H9 (cell line): Measurements from ENCODE around the gene CYP2W1. TPM values are rescaled to one million over a fixed set of nuclear protein-coding genes. Genes with fewer than 3 reads are reported as not detected.

Experiments used
- DNase-seq: peaks from one replicate; pipeline ENCODE4 v3.0.0-alpha.2; 2017
- H2AFZ ChIP-seq: one replicate; pipeline ENCODE4 v1.6.1; 2013; ENCODE audit warnings: mild to moderate bottlenecking, low read length, control low read depth, moderate library complexity
- H2AK5ac ChIP-seq: 2 replicates; pipeline ENCODE4 v1.6.1; 2013; ENCODE audit warnings: low read length, control low read depth, mixed read lengths; ENCODE audit not compliant: insufficient read length
- H2BK120ac ChIP-seq: one replicate; pipeline ENCODE4 v1.6.1; 2013; ENCODE audit warnings: low read depth, mild to moderate bottlenecking, low read length, control low read depth, inconsistent platforms; ENCODE audit not compliant: poor library complexity, severe bottlenecking
- H2BK12ac ChIP-seq: 2 replicates; pipeline ENCODE4 v1.6.1; 2013; ENCODE audit warnings: low read length, control low read depth, mixed read lengths, low read depth; ENCODE audit not compliant: insufficient read length
- H2BK15ac ChIP-seq: 2 replicates; pipeline ENCODE4 v1.6.1; 2013; ENCODE audit warnings: low read depth, low read length, control low read depth
- H2BK20ac ChIP-seq: one replicate; pipeline ENCODE4 v1.6.1; 2013; ENCODE audit warnings: low read depth, mild to moderate bottlenecking, low read length, control low read depth, inconsistent platforms; ENCODE audit not compliant: poor library complexity, severe bottlenecking
- H2BK5ac ChIP-seq: 2 replicates; pipeline ENCODE4 v1.6.1; 2013; ENCODE audit warnings: low read length, control low read depth, mixed read lengths; ENCODE audit not compliant: insufficient read length
- H3K14ac ChIP-seq: 2 replicates; pipeline ENCODE4 v1.6.1; 2013; ENCODE audit warnings: low read length, control low read depth; ENCODE audit not compliant: insufficient read depth
- H3K18ac ChIP-seq: 2 replicates; pipeline ENCODE4 v1.6.1; 2013; ENCODE audit warnings: low read depth, mild to moderate bottlenecking, mixed read lengths, low read length, control low read depth; ENCODE audit not compliant: insufficient read length
- H3K23ac ChIP-seq: 2 replicates; pipeline ENCODE4 v1.6.1; 2013; ENCODE audit warnings: low read length, control low read depth, mixed read lengths, low read depth; ENCODE audit not compliant: insufficient read length
- H3K23me2 ChIP-seq: 2 replicates; pipeline ENCODE4 v1.6.1; 2013; ENCODE audit warnings: low read depth, mild to moderate bottlenecking, mixed read lengths, low read length, control low read depth; ENCODE audit not compliant: insufficient read length, poor library complexity, severe bottlenecking
- H3K27ac ChIP-seq: 2 replicates; pipeline ENCODE4 v1.5.1; 2013; ENCODE audit warnings: low read length, control low read depth, mixed read lengths, low read depth; ENCODE audit not compliant: insufficient read length
- H3K27me3 ChIP-seq: 2 replicates; pipeline ENCODE4 v1.6.1; 2013; ENCODE audit warnings: low read length, control low read depth, inconsistent platforms; ENCODE audit not compliant: insufficient read depth
- H3K4ac ChIP-seq: 2 replicates; pipeline ENCODE4 v1.6.1; 2013; ENCODE audit warnings: low read depth, mild to moderate bottlenecking, control low read depth, inconsistent platforms, low read length, moderate library complexity
- H3K4me1 ChIP-seq: 2 replicates; pipeline ENCODE4 v1.6.1; 2013; ENCODE audit warnings: low read length, control low read depth, inconsistent platforms; ENCODE audit not compliant: insufficient read depth
- H3K4me2 ChIP-seq: 2 replicates; pipeline ENCODE4 v1.6.1; 2013; ENCODE audit warnings: low read length, control low read depth, mixed read lengths; ENCODE audit not compliant: insufficient read length, insufficient read depth
- H3K56ac ChIP-seq: 2 replicates; pipeline ENCODE4 v1.6.1; 2013; ENCODE audit warnings: low read depth, mild to moderate bottlenecking, mixed read lengths, low read length, control low read depth; ENCODE audit not compliant: insufficient read length
- H3K79me1 ChIP-seq: 2 replicates; pipeline ENCODE4 v1.6.1; 2013; ENCODE audit warnings: low read depth, mild to moderate bottlenecking, moderate library complexity, low read length, control low read depth, inconsistent platforms; ENCODE audit not compliant: insufficient read depth, poor library complexity, severe bottlenecking
- H3K79me2 ChIP-seq: 2 replicates; pipeline ENCODE4 v1.6.1; 2013; ENCODE audit warnings: low read length, control low read depth, inconsistent platforms; ENCODE audit not compliant: insufficient read depth
- H3K9ac ChIP-seq: 2 replicates; pipeline ENCODE4 v1.6.1; 2013; ENCODE audit warnings: low read length, control low read depth, mixed read lengths; ENCODE audit not compliant: insufficient read length; ENCODE audit errors: extremely low read depth
- H3K9me3 ChIP-seq: one replicate; pipeline ENCODE4 v1.6.1; 2013; ENCODE audit warnings: low read depth, low read length, inconsistent platforms; ENCODE audit not compliant: control insufficient read depth
- H3T11ph ChIP-seq: one replicate; pipeline ENCODE4 v1.6.1; 2013; ENCODE audit warnings: mild to moderate bottlenecking, low read length, control low read depth, inconsistent platforms
- H4K20me1 ChIP-seq: one replicate; pipeline ENCODE4 v1.6.1; 2013; ENCODE audit not compliant: control insufficient read depth, insufficient read length, insufficient read depth
- H4K5ac ChIP-seq: 2 replicates; pipeline ENCODE4 v1.6.1; 2013; ENCODE audit warnings: low read depth, mild to moderate bottlenecking, mixed read lengths, low read length, control low read depth; ENCODE audit not compliant: insufficient read length
- H4K8ac ChIP-seq: replicated peaks from 2 replicates; pipeline ENCODE4 v1.6.1; 2013; ENCODE audit warnings: low read length, control low read depth, mixed read lengths, low read depth; ENCODE audit not compliant: insufficient read length
- H4K91ac ChIP-seq: 2 replicates; pipeline ENCODE4 v1.6.1; 2013; ENCODE audit warnings: low read depth, mild to moderate bottlenecking, moderate library complexity, mixed read lengths, low read length, control low read depth; ENCODE audit not compliant: insufficient read length
- H3K27ac Mint-ChIP-seq, 3 experiments: 2 replicates in 2 of 3; 3 replicates in 1 of 3; pipeline ENCODE4 v1.8.0; 2020 to 2021; ENCODE audit warnings: mixed read lengths in 3 of 3, mild to moderate bottlenecking in 1 of 3, moderate library complexity in 1 of 3
- H3K27me3 Mint-ChIP-seq: 2 replicates; pipeline ENCODE4 v1.8.0; 2021; ENCODE audit warnings: low read depth, mild to moderate bottlenecking, moderate library complexity, mixed read lengths
- H3K36me3 Mint-ChIP-seq, 3 experiments: 2 replicates in 2 of 3; 3 replicates in 1 of 3; pipeline ENCODE4 v1.8.0; 2020 to 2021; ENCODE audit warnings: low read depth in 3 of 3, mixed read lengths in 3 of 3; ENCODE audit not compliant: insufficient read depth in 1 of 3
- H3K4me1 Mint-ChIP-seq, 2 experiments: 2 replicates each; pipeline ENCODE4 v1.8.0; 2020; ENCODE audit warnings: mixed read lengths in 2 of 2
- H3K4me3 Mint-ChIP-seq, 2 experiments: 2 replicates in 1 of 2; 3 replicates in 1 of 2; pipeline ENCODE4 v1.8.0; 2020 to 2021; ENCODE audit warnings: mild to moderate bottlenecking in 2 of 2, mixed read lengths in 2 of 2, moderate library complexity in 1 of 2
- H3K9me3 Mint-ChIP-seq, 2 experiments: 2 replicates in 1 of 2; 3 replicates in 1 of 2; pipeline ENCODE4 v1.8.0; 2020; ENCODE audit warnings: mild to moderate bottlenecking in 2 of 2, mixed read lengths in 2 of 2, moderate library complexity in 1 of 2
- WGBS: extraction: QIAGEN DNeasy Blood & Tissue Kit; methylation state at CpG from one replicate; pipeline ENCODE4 v1.1.7; 2013; ENCODE audit warnings: missing lambda C conversion rate, low lambda C conversion rate, mixed read lengths; ENCODE audit not compliant: insufficient read length; ENCODE audit errors: extremely low coverage; 5-methylcytosine and 5-hydroxymethylcytosine counted together
- total RNA-seq: library from RNA; stranded (reverse); gene quantifications from 2 replicates; pipeline ENCODE4 v1.2.1, GENCODE V29; 2021
- TF ChIP-seq, protein P1 (sequence below): fragments of 200-600 bp; sonication (generic); conservative IDR thresholded peaks from 3 replicates; pipeline ENCODE4 v1.8.0; 2021; ENCODE audit warnings: antibody characterized with exemption, mild to moderate bottlenecking

CYP2W1 gene
- total RNA-seq, 1 experiment from 2014 or later: not detected

DNA sequence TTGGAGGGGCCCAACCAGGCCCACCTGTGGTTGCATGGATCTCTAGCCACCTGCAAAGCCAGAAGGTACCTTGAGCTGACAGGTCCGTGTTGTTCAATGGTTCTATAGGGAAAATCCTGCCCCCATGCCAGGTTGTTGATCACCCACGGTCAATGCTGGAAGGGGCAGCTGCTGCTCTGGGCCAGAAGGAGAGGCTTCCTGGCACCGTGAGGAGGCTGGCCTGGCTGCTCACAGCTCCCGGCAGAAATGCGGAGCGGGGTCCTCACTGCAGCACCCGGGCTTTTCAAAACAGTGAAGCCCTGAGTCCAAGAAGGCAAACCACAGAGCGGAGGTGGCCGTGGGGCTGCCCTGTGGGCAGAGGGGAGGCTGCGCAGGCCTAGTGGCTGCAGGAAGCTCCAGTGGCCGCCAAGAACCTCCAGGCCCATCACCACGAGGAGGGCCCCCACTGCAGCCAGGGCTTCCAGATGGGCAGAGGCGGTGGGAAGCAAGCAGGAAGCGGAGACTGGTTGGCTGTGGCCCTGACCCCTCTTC is 36.3 kb downstream of the CYP2W1 start:
- Histone ChIP-seq H3K14ac (no peak overlapping the region), H3K4ac (no peak overlapping the region), H2BK12ac (no peak overlapping the region), H3K27ac (no peak overlapping the region), H3K9me3 (no peaks in the 10 kb centered on the region), H3K79me2 (no peaks in the 10 kb centered on the region), H3K4me2 (no peak overlapping the region), H3K23me2 (no peaks in the 10 kb centered on the region), H2AFZ (no peak overlapping the region), H4K8ac (no peak overlapping the region), H3K56ac (no peak overlapping the region), H4K5ac (no peak overlapping the region), H2BK120ac (no peak overlapping the region), H2BK5ac (no peak overlapping the region), H3K18ac (no peak overlapping the region), H4K20me1 (no peaks in the 10 kb centered on the region), H2BK15ac (no peak overlapping the region), H3K79me1 (no peaks in the 10 kb centered on the region), H3K4me1 (no peaks in the 10 kb centered on the region), H3T11ph (no peak overlapping the region), H2BK20ac (no peak overlapping the region), H3K27me3 (no peaks in the 10 kb centered on the region), H3K9ac (no peak overlapping the region), H3K23ac (no peak overlapping the region), H4K91ac (no peak overlapping the region), H2AK5ac (no peak overlapping the region)
- no peak for DNase-seq
- no CpG with 5 or more reads among the region's 14 CpGs for WGBS
- Mint-ChIP-seq H3K4me3 (no peak overlapping the region), H3K27ac (no peak overlapping the region), H3K4me1 (peaks cover 0 to 2% of the 10 kb centered on the region in 2 experiments; a peak in 1 of 4 replicates), H3K36me3 (peaks cover 2 to 23% (median 10%) of the 10 kb centered on the region in 3 experiments; a peak in 6 of 7 replicates), H3K27me3 (no peaks in the 10 kb centered on the region), H3K9me3 (no peaks in the 10 kb centered on the region)
- TF ChIP-seq, protein P1, sequence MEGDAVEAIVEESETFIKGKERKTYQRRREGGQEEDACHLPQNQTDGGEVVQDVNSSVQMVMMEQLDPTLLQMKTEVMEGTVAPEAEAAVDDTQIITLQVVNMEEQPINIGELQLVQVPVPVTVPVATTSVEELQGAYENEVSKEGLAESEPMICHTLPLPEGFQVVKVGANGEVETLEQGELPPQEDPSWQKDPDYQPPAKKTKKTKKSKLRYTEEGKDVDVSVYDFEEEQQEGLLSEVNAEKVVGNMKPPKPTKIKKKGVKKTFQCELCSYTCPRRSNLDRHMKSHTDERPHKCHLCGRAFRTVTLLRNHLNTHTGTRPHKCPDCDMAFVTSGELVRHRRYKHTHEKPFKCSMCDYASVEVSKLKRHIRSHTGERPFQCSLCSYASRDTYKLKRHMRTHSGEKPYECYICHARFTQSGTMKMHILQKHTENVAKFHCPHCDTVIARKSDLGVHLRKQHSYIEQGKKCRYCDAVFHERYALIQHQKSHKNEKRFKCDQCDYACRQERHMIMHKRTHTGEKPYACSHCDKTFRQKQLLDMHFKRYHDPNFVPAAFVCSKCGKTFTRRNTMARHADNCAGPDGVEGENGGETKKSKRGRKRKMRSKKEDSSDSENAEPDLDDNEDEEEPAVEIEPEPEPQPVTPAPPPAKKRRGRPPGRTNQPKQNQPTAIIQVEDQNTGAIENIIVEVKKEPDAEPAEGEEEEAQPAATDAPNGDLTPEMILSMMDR: no peak
